SU-DHL-6 (cell line): ENCODE data around the gene IL10RB.

Experiments used
- H2AFZ ChIP-seq: fragments of 200-600 bp; sonication (generic); 2 replicates; pipeline ENCODE4 v1.6.1; 2014; ENCODE audit warnings: low read depth, mild to moderate bottlenecking, moderate library complexity, mixed read lengths, antibody characterized with exemption, low read length; ENCODE audit not compliant: severe bottlenecking
- H3F3A ChIP-seq: fragments of 200-600 bp; shearing (Covaris generic); 2 replicates; pipeline ENCODE4 v1.6.0; 2016; ENCODE audit warnings: antibody characterized with exemption, mild to moderate bottlenecking; ENCODE audit not compliant: insufficient read depth
- H3K27ac ChIP-seq: fragments of 200-600 bp; sonication (generic); 2 replicates; pipeline ENCODE4 v1.5.1; 2016; ENCODE audit warnings: low read depth, mild to moderate bottlenecking, low read length, moderate library complexity, mixed read lengths
- H3K27me3 ChIP-seq: fragments of 200-600 bp; sonication (generic), shearing (Covaris generic); 2 replicates; pipeline ENCODE4 v1.6.0; 2014; ENCODE audit warnings: mild to moderate bottlenecking, low read length
- H3K36me3 ChIP-seq: fragments of 200-600 bp; sonication (generic); 2 replicates; pipeline ENCODE4 v1.6.1; 2014; ENCODE audit warnings: mild to moderate bottlenecking, low read length, mixed read lengths
- H3K4me2 ChIP-seq: fragments of 300-600, 200-600 bp; shearing (Covaris generic), sonication (generic); 2 replicates; pipeline ENCODE4 v1.6.0; 2014; ENCODE audit warnings: low read length, low read depth, mild to moderate bottlenecking; ENCODE audit not compliant: poor library complexity, severe bottlenecking
- H3K4me3 ChIP-seq: fragments of 200-600 bp; sonication (generic); 2 replicates; pipeline ENCODE4 v1.5.1; 2014; ENCODE audit warnings: antibody characterized with exemption, low read length, mild to moderate bottlenecking, mixed read lengths; ENCODE audit not compliant: insufficient read depth, poor library complexity, severe bottlenecking
- H3K79me2 ChIP-seq: fragments of 200-600 bp; sonication (generic); 2 replicates; pipeline ENCODE4 v1.6.1; 2014; ENCODE audit warnings: mild to moderate bottlenecking, low read length, moderate library complexity; ENCODE audit not compliant: insufficient read depth
- H3K9ac ChIP-seq: fragments of 200-600 bp; sonication (generic); 2 replicates; pipeline ENCODE4 v1.7.0; 2014; ENCODE audit warnings: mild to moderate bottlenecking, low read length
- H3K9me2 ChIP-seq: fragments of 200-600 bp; sonication (generic); replicated peaks from 2 replicates; pipeline ENCODE4 v1.6.1; 2014; ENCODE audit warnings: low read length; ENCODE audit not compliant: insufficient read depth
- H3K9me3 ChIP-seq: fragments of 200-600 bp; sonication (generic); 2 replicates; pipeline ENCODE4 v1.6.1; 2014; ENCODE audit warnings: low read length, mixed read lengths; ENCODE audit not compliant: insufficient read depth
- H4K20me1 ChIP-seq: fragments of 200-600 bp; sonication (generic); 2 replicates; pipeline ENCODE4 v1.6.1; 2014; ENCODE audit warnings: low read depth, mild to moderate bottlenecking, antibody characterized with exemption, low read length, moderate library complexity, mixed read lengths
- EZH2phosphoT487 ChIP-seq: fragments of 200-600 bp; sonication (generic), shearing (Covaris generic); conservative IDR thresholded peaks from 2 replicates; pipeline ENCODE4 v1.6.1; 2018; ENCODE audit warnings: mild to moderate bottlenecking, antibody characterized with exemption, low read length, moderate library complexity, mixed read lengths
- TF ChIP-seq, protein P1 (sequence below): fragments of 200-600 bp; sonication (generic); IDR thresholded peaks from one replicate; pipeline ENCODE4 v1.5.1; 2017; ENCODE audit warnings: antibody characterized with exemption, mild to moderate bottlenecking, low read length, moderate library complexity; ENCODE audit not compliant: insufficient read depth, poor library complexity, severe bottlenecking

The IL10RB gene

DNA sequence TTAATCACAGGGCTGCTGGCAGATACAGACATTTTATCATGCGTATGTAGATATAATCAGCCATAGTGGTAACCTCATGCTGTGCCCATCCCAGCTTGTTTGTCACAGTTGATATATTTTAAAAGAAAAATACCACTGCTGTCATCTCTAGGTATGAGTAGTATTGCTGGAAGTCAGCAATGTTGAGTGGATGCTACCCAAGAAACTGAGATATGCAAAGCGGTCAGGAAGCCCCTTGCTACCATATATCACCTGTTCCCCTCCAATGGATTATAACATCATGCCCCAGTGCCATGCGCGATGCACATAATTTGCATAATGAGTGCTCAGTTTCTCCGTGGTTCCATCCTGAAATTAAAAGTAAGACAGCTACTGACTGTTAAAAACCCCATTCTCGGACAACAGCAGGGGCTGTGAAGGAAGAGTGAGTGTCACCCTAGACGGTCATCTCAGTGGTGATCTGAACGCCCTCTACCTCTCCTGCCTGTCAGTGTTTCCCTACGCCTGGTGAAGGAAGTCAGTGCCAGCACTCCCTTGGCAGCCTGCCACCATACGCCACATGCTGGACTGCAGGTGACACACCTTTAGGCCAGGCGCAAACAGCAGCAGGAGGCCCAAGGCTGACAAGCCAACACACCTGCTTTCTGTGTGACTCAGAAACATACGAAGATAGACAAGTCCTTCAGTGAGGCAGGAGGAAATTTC, 2.7 kb downstream of the IL10RB start:
- Histone ChIP-seq H3K4me3 (no peak overlapping the region), H3K9me3 (no peaks in the 10 kb centered on the region), H2AFZ (no peak overlapping the region), H3K27ac (peak overlapping the region; percentile 61), H4K20me1 (no peaks in the 10 kb centered on the region), H3K9ac (no peak overlapping the region), H3K27me3 (no peaks in the 10 kb centered on the region), H3K4me2 (peak overlapping the region; percentile 82), H3K79me2 (peaks cover 22% of the 10 kb centered on the region; the same call in 1 of the 2 replicates), H3K36me3 (0 out of 2 replicates have a peak, but pooled peaks cover 4% of the 10 kb centered on the region), H3K9me2 (no peaks in the 10 kb centered on the region), H3F3A (peaks cover 44% of the 10 kb centered on the region)
- TF ChIP-seq, protein P1, sequence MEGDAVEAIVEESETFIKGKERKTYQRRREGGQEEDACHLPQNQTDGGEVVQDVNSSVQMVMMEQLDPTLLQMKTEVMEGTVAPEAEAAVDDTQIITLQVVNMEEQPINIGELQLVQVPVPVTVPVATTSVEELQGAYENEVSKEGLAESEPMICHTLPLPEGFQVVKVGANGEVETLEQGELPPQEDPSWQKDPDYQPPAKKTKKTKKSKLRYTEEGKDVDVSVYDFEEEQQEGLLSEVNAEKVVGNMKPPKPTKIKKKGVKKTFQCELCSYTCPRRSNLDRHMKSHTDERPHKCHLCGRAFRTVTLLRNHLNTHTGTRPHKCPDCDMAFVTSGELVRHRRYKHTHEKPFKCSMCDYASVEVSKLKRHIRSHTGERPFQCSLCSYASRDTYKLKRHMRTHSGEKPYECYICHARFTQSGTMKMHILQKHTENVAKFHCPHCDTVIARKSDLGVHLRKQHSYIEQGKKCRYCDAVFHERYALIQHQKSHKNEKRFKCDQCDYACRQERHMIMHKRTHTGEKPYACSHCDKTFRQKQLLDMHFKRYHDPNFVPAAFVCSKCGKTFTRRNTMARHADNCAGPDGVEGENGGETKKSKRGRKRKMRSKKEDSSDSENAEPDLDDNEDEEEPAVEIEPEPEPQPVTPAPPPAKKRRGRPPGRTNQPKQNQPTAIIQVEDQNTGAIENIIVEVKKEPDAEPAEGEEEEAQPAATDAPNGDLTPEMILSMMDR, result no peak
- TF ChIP-seq EZH2phosphoT487, result no peak

DNA sequence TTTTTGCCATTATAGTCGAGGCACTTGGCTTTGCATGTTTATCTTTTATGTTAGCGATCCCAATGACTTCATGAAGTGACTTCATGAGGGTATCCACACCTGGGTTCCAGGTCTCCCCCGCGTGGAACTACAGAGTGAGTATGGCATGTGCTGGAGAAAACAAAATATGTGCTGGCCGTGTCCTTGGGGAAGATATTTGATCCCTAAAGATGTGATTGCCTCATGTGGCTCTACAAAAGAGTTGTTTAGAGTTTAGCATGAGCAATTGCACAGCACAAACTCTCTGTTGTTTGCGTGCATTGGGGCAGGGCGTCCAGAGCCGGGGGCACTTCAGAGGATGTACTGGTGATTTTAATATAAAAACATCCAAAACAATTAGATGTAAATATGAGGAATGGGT, 4.8 kb downstream of the IL10RB start:
- Histone ChIP-seq H2AFZ (no peak overlapping the region), H4K20me1 (no peaks in the 10 kb centered on the region), H3K9me3 (no peaks in the 10 kb centered on the region), H3K36me3 (0 out of 2 replicates have a peak, but pooled peaks cover 4% of the 10 kb centered on the region), H3K9ac (no peak overlapping the region), H3K4me3 (no peak overlapping the region), H3K9me2 (no peaks in the 10 kb centered on the region), H3K79me2 (peaks cover 22% of the 10 kb centered on the region; the same call in 1 of the 2 replicates), H3K27me3 (no peaks in the 10 kb centered on the region), H3K27ac (no peak overlapping the region), H3F3A (peaks cover 29% of the 10 kb centered on the region), H3K4me2 (no peak overlapping the region)
- TF ChIP-seq EZH2phosphoT487, result no peak
- TF ChIP-seq, protein P1, result no peak

DNA sequence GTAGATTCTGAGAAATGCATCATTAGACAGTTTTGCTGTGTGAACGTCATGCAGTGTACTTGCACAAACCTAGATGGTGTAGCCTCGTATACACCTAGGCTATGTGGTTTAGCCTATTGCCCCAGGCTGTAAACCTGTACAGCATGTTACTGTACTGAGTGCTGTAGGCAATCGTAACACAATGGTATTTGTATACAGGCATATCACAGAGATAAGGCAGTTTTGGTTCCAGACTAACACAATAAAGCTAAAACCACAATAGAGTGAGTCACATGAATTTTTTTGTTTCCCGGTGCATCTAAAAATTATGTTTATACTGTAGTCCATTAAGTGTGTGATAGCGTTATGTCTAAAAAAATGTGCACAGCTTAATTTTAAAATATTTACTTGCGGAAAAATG, 6.9 kb downstream of the IL10RB start:
- peaks cover 7% of the 10 kb centered on the region; the same call in 1 of the 2 replicates for H3K79me2 ChIP-seq
- TF ChIP-seq, protein P1, result no peak
- no peak for TF ChIP-seq EZH2phosphoT487
- H3K9me3 ChIP-seq, result no peaks in the 10 kb centered on the region
- no peak overlapping the region for H3K4me3 ChIP-seq
- H3K27me3 ChIP-seq, result no peaks in the 10 kb centered on the region
- H3K36me3 ChIP-seq, result peaks cover 9% of the 10 kb centered on the region; the same call in 1 of the 2 replicates
- H3K4me2 ChIP-seq, result no peak overlapping the region
- no peak overlapping the region for H3K9ac ChIP-seq
- no peaks in the 10 kb centered on the region for H3K9me2 ChIP-seq
- H3F3A ChIP-seq, result peaks cover 14% of the 10 kb centered on the region
- no peak overlapping the region for H2AFZ ChIP-seq
- no peak overlapping the region for H3K27ac ChIP-seq
- no peaks in the 10 kb centered on the region for H4K20me1 ChIP-seq
